ENCODE measurements around the gene LAMB1. TPM values are rescaled to one million over a fixed set of nuclear protein-coding genes. Genes with fewer than 3 reads are reported as not detected.

LAMB1 gene
- total RNA-seq, 1 donor = 410 TPM

DNA sequence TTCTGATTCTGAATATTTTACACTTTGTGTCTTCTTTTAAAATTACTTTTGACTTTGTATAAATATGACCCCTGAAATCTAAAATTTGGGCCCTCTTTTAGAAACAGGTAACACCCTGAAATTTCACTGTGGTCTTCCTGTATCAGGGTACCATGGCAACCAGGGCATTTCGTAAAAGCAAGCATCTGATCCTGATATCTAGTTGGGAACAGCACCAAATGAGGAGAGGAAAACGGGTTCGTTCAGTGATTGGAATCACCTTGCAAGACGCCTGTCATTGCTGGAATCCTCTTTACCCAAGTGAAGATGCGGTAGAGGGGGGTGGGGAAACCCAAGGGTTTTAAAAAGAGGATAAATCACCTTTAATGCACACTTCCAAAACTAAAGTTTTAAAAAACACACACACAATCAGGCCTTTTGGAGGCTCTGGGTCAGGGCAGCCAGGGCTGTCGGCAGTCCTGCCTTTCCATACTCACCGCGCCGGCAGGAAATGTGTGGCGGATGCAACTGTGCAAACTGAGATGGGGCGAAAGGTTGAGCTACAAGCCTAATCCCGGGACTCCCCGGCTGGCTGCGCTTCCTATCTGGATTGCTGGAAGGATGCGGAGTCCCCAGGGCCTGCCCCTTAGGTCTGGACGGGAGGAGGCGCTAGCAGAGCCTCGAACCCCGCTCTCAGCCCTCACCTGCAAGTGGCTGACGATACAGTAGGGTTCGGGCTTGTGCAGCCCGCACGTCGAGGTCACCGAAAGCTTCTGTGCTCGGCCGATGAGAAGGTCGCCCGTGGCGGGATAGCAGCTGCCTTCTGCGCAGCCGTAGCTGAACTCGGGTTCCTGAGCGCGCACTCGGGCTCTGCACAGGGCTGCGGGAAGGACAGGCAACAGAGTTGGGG is 1.8 kb downstream of the LAMB1 start:
- peaks cover 42% of the 10 kb centered on the region for H3K79me2 ChIP-seq (ENCODE audit: insufficient read depth, low read length)
- H3K36me3 ChIP-seq (ENCODE audit: insufficient read depth, low read length) = peaks cover 34% of the 10 kb centered on the region
- peaks cover 3% of the 10 kb centered on the region for H3K27me3 ChIP-seq (ENCODE audit: insufficient read depth, low read length)
- H2AFZ ChIP-seq (ENCODE audit: low read length) = peak overlapping the region; percentile 83
- TF ChIP-seq, protein P1, sequence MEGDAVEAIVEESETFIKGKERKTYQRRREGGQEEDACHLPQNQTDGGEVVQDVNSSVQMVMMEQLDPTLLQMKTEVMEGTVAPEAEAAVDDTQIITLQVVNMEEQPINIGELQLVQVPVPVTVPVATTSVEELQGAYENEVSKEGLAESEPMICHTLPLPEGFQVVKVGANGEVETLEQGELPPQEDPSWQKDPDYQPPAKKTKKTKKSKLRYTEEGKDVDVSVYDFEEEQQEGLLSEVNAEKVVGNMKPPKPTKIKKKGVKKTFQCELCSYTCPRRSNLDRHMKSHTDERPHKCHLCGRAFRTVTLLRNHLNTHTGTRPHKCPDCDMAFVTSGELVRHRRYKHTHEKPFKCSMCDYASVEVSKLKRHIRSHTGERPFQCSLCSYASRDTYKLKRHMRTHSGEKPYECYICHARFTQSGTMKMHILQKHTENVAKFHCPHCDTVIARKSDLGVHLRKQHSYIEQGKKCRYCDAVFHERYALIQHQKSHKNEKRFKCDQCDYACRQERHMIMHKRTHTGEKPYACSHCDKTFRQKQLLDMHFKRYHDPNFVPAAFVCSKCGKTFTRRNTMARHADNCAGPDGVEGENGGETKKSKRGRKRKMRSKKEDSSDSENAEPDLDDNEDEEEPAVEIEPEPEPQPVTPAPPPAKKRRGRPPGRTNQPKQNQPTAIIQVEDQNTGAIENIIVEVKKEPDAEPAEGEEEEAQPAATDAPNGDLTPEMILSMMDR (IDR thresholded peaks at IDR 0.05; ENCODE audit: extremely low read depth, low read depth, low read length) = no peak
- peak overlapping the region; percentile 73 for H3K27ac ChIP-seq (ENCODE audit: low read depth, low read length)
- DNase-seq (ENCODE audit: insufficient read length, low spot score, missing footprints) = peak; percentile 89
- peaks cover 67% of the 10 kb centered on the region for H3K4me1 ChIP-seq (ENCODE audit: insufficient read depth, low read length)
- H4K20me1 ChIP-seq (ENCODE audit: insufficient read depth, low read length) = no peaks in the 10 kb centered on the region
- H3K4me3 ChIP-seq (ENCODE audit: insufficient read depth, low read length) = peak overlapping the region; percentile 86
- H3K9me3 ChIP-seq (ENCODE audit: low read depth, low read length) = no peaks in the 10 kb centered on the region
- H3K4me2 ChIP-seq (ENCODE audit: insufficient read depth, low read length) = peak overlapping the region; percentile 78

DNA sequence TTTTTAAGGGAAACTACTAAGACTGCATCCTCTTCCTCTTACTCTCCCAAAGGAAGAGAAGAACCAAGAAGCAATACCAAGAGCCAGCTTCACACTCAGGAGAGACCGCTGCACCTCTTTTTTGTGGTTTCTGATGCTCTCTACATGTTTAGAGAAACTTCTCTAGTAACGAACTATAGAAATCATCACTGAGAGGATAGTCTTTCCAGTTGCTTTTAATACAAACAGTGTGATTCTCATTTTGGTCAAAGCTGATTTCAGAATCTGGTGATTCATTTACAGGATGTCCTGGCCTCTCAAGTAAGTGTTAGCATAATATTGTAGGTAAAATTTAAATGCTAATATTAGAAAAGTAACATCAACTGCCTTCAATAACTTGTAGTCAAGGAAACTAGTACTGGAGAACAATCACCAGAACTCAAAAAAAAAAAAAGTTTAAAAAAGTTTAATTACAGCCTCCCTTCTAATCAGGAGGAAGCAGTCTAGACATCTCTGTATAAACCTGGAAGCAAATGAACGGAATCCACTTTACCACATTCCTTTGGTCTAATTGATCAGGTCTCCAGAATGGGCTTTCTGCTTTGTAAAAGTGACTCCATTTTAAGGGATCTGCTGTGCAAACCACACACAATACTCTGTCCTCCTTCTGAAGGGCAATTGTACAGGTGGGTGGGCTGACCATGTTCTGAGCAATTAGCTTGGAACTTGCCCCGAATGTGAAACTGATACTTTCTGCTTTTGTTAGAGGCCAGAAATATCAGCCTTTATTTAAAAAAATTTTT is 3.0 kb downstream of the LAMB1 start:
- no peaks in the 10 kb centered on the region for H3K27me3 ChIP-seq (ENCODE audit: insufficient read depth, low read length)
- H3K4me3 ChIP-seq (ENCODE audit: insufficient read depth, low read length) = peak overlapping the region; percentile 86
- TF ChIP-seq, protein P1 (IDR thresholded peaks at IDR 0.05; ENCODE audit: extremely low read depth, low read depth, low read length) = no peak
- H3K4me1 ChIP-seq (ENCODE audit: insufficient read depth, low read length) = peaks cover 78% of the 10 kb centered on the region
- peak; percentile 76 for DNase-seq (ENCODE audit: insufficient read length, low spot score, missing footprints)
- H2AFZ ChIP-seq (ENCODE audit: low read length) = peak overlapping the region; percentile 24
- peak overlapping the region; percentile 78 for H3K4me2 ChIP-seq (ENCODE audit: insufficient read depth, low read length)
- no peaks in the 10 kb centered on the region for H4K20me1 ChIP-seq (ENCODE audit: insufficient read depth, low read length)
- H3K27ac ChIP-seq (ENCODE audit: low read depth, low read length) = peak overlapping the region; percentile 73
- peaks cover 42% of the 10 kb centered on the region for H3K79me2 ChIP-seq (ENCODE audit: insufficient read depth, low read length)
- no peaks in the 10 kb centered on the region for H3K9me3 ChIP-seq (ENCODE audit: low read depth, low read length)
- H3K36me3 ChIP-seq (ENCODE audit: insufficient read depth, low read length) = peaks cover 36% of the 10 kb centered on the region

DNA sequence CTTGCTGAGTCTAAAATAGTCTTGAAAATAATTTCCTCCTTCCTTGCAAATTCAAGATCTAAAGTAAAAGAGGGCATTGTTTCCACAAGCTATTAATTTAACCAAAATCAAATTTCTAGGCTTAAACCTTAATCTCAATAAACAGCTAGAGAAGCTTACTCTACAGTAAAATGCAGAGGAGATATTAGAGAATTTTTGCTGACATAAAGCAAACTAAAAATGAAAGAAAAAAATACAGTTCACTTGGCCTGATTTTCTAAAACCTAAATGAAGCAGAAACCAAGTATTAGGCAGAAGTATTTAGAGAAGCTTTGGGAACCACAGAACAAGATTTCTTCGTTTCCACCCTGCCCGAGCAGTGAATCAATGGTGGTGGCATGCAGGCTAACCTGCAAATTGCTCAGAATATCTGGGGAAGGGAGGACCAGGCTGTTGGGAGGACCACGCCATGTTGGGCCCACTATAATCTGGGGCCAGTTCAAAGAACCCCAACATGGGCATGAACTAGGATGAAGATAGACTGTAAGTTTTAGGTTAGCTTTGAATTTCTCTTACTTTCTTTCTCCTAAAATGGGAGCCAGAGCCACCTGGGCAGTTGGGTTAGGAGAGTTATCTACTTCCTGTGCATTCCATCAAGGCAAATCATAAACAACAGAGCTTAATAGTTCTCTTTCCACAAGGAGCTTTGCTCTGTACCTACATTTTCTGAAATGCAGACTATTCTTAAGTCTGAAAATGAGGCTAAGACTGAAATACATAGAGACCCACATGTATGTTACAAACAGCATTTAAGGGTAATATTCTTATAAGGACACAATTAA is 4.1 kb downstream of the LAMB1 start:
- Histone ChIP-seq H3K4me1 (ENCODE audit: insufficient read depth, low read length) (peaks cover 80% of the 10 kb centered on the region), H3K79me2 (ENCODE audit: insufficient read depth, low read length) (peaks cover 42% of the 10 kb centered on the region), H3K9me3 (ENCODE audit: low read depth, low read length) (no peaks in the 10 kb centered on the region), H4K20me1 (ENCODE audit: insufficient read depth, low read length) (no peaks in the 10 kb centered on the region), H3K27ac (ENCODE audit: low read depth, low read length) (peak overlapping the region; percentile 73), H2AFZ (ENCODE audit: low read length) (no peak overlapping the region), H3K4me3 (ENCODE audit: insufficient read depth, low read length) (peak overlapping the region; percentile 35), H3K27me3 (ENCODE audit: insufficient read depth, low read length) (no peaks in the 10 kb centered on the region), H3K4me2 (ENCODE audit: insufficient read depth, low read length) (peak overlapping the region; percentile 78), H3K36me3 (ENCODE audit: insufficient read depth, low read length) (peaks cover 47% of the 10 kb centered on the region)
- TF ChIP-seq, protein P1 (IDR thresholded peaks at IDR 0.05; ENCODE audit: extremely low read depth, low read depth, low read length) = no peak
- peak; percentile 17 for DNase-seq (ENCODE audit: insufficient read length, low spot score, missing footprints)
